GM15510 (cell line): Measurements from ENCODE around the gene TWNK.

ENCODE experiments used
- POLR2A ChIP-seq: IDR thresholded peaks from 3 replicates; pipeline ENCODE4 v1.6.1; 2011; ENCODE audit warnings: borderline replicate concordance; ENCODE audit not compliant: insufficient read length; ENCODE audit errors: extremely low read depth

TWNK gene

DNA sequence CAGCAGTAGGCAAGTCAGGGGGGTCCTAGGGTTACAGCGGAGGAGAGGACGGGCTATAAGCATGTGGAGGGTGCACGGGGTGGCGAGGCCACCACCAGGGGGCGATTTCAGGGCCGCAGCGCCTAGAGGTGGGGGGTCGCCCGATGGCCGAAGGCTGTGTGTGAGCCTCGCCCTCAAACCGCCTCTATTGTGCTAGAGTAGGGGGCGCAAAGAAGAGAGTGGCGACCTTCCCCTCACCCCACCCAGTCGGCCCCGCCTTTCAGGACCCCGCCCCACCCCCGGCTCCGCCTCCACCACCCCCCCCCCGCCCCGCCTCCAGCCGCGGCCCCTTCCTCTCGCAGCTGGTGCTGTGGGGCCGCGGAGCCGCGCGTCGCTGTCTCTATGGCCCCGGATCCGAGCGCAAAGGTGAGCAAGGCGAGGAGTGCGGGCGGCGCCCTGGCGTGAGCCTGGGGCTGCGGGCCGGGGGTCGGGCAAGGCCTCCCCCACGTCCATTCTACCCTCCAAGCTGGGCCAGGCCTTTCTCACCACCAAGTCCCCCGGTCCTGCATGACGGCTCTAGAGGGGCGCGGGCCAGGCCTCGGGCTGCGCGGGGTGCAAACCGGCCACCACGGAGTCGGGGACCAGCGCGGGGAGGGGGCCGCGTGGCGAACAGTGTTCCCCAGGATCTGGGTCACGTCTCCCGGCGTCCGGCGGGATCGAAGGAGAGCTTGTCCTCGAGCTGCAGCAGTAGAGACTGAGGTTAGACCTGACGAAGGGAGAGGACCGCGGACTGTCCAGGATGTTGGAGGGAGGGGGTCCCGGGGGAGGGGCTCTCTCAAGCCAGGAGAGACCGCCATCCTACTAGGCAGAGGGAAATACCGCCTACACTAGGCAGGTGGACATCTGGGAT lies 17.9 kb upstream of the TWNK start, which contains the start of gene SEMA4G:
TSS of gene SEMA4G (plus strand) at position 318 of the 889 bp plus-strand sequence. CDS start 3,409 bp downstream, outside the sequence.
- TF ChIP-seq POLR2A, result no peak

DNA sequence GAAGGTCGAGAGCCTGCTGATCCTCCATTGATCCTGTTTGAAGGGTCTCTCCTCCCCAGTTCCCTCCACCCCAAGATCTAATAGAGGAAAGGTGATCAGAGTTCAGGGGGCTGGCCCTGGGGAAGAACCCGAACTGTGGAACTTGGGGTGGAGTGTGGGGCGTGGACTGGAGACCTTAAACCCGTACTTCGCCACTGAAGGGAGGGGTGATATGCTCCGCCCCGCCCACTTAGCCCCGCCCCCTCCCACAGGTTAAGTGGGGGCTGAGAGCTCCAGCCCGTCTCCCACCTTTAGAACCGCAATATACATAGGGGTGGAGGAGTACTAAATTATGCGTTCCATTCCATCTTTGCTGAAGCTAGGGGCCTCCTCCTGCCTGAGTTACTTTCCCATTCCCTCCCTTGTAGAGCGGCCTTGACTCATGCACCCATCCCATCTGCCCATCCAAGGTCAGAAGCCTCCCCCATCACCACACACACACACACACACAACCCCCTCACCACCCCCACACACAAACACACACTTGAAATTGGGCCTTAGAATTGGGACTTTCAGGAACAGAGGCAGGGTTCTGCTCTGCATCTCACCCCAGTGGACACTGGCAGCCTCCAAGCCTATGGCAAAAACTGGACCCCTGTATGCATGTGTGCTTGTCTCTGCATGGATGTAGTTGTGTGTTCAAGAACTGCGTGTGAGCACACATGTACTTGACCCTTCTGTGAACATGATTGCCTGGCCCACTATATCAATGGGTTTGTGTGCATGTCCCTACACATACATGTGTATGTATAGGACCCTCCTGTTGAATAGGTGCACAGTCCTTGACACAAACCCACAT lies 17.0 kb upstream of the TWNK start:
- no peak for TF ChIP-seq POLR2A

GRCh38 chr10:100970914-100971811 lies 16.2 kb upstream of the TWNK start:
- TF ChIP-seq POLR2A, result no peak

- no peak for TF ChIP-seq POLR2A
Observed at GRCh38 chr10:100972115-100972903, 15.0 kb upstream of the TWNK start.

DNA sequence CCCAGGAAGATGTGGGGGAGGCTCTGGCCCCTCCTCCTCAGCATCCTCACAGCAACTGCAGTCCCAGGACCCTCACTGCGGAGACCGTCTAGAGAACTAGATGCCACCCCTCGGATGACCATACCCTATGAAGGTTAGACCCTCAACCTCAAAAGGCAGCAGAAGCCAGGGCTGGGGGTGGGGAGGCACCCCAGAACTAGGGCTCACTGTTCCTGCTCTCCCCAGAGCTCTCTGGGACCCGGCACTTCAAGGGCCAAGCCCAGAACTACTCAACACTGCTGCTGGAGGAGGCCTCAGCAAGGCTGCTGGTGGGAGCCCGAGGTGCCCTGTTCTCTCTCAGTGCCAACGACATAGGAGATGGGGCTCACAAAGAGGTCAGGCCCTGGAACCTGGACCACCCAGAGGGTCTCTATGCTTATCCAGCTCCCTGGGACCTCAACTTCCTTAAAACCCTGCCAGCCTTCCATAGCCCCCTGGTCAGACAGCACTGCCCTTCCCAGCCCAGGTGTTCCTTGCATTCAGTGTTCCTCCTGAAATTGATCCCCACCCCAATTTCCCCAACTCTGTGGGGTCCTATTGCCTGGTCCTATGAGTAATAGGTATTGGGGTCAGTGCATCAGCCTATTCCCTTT lies 14.3 kb upstream of the TWNK start:
- TF ChIP-seq POLR2A, result no peak

DNA sequence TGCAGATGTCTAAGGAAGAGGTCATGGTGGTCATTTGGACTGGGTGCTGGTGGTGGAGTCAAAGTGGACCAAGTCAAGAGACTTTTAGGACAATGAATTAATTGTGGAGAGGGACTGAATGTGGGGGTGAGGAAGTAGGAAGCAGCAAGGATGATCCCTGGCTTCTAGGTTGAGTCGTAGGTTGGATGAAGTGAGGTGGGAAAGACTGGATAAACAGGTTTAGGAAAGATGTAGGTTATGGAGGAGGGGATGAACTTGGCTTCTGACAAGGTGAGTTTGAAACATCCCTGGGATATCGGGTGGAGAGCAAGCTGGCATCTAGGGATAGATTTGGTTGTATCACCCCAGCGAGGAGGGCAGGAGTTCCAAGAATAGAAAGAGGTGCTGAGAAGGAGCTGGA lies 10.4 kb upstream of the TWNK start:
- no peak for TF ChIP-seq POLR2A

DNA sequence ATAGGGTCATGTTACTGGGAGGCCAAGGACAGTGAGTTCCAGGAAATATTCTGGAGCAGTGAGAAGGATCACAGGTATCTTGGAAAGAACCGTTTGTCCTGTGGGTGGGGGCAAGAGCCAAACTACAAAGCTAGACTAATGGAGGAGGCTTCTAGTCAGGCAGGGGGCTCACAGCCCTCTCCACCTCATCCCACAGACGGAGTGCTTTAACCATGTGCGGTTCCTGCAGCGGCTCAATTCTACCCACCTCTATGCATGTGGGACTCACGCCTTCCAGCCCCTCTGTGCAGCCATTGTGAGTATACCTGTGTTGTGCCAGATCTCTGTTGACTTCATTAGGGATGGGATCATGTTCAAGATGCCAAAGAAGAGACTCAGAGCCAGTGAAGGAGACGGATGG lies 9.9 kb upstream of the TWNK start:
- no peak for TF ChIP-seq POLR2A

- no peak for TF ChIP-seq POLR2A
Observed at GRCh38 chr10:100978121-100978900, 9.0 kb upstream of the TWNK start.

DNA sequence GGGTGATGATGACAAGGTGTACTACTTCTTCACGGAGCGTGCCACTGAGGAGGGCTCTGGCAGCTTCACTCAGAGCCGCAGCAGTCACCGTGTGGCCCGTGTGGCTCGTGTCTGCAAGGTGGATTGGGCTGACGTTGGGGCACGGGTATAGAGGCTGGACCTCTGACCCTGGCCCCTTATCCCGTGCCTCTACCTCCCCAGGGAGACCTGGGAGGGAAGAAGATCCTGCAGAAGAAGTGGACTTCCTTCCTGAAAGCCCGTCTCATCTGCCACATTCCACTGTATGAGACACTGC lies 8.5 kb upstream of the TWNK start:
- no peak for TF ChIP-seq POLR2A

- TF ChIP-seq POLR2A, result no peak
Observed at GRCh38 chr10:100979791-100980272, 7.5 kb upstream of the TWNK start.

DNA sequence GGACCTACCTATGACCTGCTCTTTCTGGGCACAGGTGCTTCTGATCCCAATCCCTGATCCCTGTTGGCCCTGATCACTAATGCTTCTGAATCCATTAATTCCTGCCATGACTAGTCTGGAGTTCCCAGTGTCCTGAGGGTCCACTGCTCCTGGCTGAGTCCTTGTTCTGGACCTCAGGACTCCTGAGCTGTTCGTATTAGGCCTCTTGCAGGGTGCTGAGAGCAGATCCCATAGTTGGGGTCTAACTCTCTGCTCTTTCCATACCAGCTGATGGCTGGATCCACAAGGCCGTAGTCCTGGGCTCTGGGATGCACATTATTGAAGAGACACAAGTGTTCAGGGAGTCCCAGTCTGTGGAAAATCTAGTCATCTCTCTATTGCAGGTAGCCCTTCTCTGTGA lies 7.0 kb upstream of the TWNK start:
- no peak for TF ChIP-seq POLR2A

DNA sequence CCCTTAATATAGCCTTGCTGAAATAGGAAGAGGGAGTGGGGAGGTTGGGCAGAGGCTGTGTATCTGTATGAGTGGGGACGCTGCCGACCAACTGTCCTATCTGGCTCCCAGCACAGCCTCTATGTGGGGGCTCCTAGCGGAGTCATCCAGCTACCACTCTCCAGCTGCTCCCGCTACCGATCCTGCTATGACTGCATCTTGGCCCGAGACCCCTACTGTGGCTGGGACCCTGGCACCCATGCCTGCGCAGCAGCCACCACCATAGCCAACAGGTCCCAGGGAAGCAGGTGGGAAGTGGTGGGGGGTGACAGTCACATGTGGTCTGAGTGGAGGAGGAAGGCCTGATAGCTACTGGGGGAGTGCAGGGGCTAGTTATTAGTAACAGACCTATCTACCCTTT lies 6.6 kb upstream of the TWNK start:
- no peak for TF ChIP-seq POLR2A
